Measurements from ENCODE around the gene OR13C2.
"Not testable (repeated sequence)": the region's sequence is repeated elsewhere in the genome, so short reads cannot be mapped to it uniquely, and the experiment has no call there.

Gene OR13C2

GRCh38 chr9:104605527-104605926 is at the start of gene OR13C2:
OR13C2 (minus strand) TSS chr9:104605627; CDS start chr9:104605627, 0 bp downstream.
- not testable (repeated sequence) for DNase-seq

- no peak for DNase-seq
Measured at GRCh38 chr9:104635456-104635855, 30.0 kb upstream of the OR13C2 start.

- DNase-seq = no peak
Measured at GRCh38 chr9:104633976-104634520, 28.6 kb upstream of the OR13C2 start.

DNA sequence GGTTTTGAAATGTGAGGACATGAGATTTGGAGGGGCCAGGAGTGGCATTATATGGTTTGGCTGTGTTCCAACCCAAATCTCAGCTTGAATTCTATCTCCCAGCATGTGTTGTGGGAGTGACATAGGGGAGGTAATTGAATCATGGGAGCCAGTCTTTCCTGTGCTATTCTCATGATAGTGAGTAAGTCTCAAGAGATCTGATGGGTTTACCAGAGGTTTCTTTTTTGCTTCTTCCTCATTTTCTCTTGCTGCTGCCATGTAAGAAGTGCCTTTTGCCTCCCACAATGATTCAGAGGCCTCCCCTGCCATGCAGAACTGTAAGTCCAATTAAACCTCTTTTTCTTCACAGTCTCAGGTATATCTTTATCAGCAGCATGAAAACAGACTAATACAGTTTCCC is 20.5 kb upstream of the OR13C2 start:
- not testable (repeated sequence) for DNase-seq

DNA sequence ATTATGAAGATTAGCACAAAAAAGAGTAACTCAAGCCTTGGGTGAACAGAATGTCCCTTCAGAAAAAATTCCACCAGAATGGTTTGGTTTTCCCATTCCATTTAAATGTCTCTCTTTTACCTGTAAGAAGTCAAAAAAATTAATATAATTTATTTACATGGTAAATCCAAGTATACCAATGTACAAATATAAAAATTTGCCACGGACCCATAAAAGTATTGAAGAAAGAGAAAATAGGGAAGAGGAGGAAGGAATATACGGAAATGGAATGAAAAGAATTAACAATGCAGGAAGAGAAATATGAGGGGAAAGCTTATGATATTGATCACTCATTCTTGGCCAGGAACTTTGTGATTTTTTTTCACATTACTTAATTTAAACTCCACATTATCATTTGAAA is 12.7 kb upstream of the OR13C2 start, which contains the start of gene OR13C9:
TSS of gene OR13C9 (minus strand) at position 101 of the 400 bp plus-strand sequence. CDS start at position 101, 0 bp downstream.
- no peak for DNase-seq

- DNase-seq = no peak
Measured at GRCh38 chr9:104617418-104617817, 12.0 kb upstream of the OR13C2 start.

GRCh38 chr9:104611213-104611612 is 5.8 kb upstream of the OR13C2 start:
- no peak for DNase-seq

GRCh38 chr9:104608336-104608735 is 2.9 kb upstream of the OR13C2 start:
- DNase-seq = peak; percentile 18 to 26

GRCh38 chr9:104606152-104606551 is 725 bp upstream of the OR13C2 start:
- DNase-seq = no peak

- DNase-seq = no peak
Measured at GRCh38 chr9:104604801-104605200, 626 bp downstream of the OR13C2 start.

- not testable (repeated sequence) for DNase-seq
Measured at GRCh38 chr9:104599313-104599712, 6.1 kb downstream of the OR13C2 start, which contains the start of gene OR13C5. OR13C5 (minus strand) TSS chr9:104599413; CDS start chr9:104599413, 0 bp downstream.

DNA sequence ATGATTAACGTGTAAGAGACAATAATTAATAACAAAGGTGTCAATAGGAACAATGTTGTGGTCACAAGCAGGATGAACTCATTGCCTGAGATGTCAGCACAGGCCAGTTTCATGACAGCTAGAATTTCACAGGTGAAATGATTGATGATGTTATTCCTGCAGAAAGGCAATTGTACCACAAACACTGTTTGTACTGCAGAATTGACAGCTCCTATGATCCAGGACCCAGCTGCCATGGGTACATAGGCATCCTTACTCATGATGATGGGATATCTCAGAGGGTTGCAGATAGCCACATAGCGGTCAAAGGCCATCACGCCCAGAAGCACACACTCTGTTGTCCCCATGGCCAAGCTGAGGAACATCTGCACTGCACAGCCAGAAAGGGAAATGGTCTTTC is 6.7 kb downstream of the OR13C2 start:
- DNase-seq = not testable (repeated sequence)

- no peak for DNase-seq
Measured at GRCh38 chr9:104589626-104590025, 15.8 kb downstream of the OR13C2 start.

DNA sequence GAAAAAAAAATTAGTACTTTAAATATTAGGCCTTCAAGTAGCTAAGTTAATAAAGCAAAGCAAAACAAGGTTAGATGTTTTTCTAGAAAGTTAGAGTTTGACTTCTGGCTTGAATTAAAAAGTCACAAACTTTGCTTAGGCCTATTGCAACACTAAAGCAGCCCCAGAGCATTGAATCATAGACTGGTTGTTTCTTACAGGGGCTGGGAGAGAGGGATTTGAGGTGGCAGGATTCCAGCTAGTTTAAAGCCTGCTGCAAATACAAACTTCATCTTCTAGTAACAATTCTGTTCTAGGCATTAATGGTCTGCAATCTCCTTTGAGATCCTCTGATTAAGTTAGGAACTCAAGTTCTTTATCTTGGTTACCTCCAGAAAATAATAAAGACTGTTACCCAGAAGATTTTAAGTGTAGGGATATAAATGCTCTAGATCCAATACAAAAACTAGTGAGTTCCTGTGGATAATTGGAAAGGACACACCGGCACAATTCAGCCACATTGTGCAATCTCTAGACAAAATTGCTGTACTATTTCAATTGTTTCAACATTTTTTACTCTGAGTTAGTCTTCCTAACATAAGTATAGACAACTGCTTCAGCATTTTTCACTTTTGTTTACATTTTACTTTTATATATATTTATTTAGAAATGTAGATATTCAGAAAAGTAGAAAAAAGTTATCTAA is 18.8 kb downstream of the OR13C2 start:
- DNase-seq = no peak

GRCh38 chr9:104580562-104580961 is 24.9 kb downstream of the OR13C2 start:
- DNase-seq = no peak

DNA sequence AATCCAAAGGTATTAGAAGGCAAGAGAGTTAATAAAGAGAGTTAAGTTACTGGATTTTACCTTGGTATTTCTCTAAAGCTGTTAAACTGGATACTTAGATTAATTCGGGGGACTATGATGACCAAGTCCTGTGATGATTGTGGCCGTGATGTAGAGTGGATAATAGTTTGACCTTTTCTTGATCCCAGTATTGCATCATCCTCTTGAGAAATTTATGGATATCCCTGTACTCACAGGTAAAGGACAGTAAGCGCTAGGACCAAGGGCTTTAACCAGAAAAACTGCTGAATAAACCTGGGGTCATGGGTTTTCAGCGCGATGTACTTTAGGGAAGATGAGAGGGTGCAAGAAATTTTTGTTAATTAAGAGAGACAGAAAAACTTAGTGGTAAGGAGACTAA is 28.2 kb downstream of the OR13C2 start:
- no peak for DNase-seq

DNA sequence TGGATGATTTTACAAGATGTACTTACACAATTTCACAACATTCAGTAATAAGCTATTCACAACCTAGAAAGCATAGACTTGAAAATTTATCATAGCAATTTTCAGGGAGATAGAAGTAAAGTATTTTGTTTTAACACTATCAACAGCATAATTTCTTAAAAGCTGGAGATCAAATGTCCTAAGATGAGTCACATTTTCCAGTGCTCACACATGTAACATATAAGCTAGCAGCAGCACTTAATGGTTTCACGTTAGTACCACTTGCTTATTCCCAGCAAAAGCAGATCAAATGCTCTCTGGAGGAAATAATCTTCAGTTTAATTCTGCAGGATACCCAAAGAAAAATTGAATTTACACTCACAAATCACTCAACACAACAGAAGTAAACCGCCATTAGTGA is 30.0 kb downstream of the OR13C2 start:
- DNase-seq = no peak

DNA sequence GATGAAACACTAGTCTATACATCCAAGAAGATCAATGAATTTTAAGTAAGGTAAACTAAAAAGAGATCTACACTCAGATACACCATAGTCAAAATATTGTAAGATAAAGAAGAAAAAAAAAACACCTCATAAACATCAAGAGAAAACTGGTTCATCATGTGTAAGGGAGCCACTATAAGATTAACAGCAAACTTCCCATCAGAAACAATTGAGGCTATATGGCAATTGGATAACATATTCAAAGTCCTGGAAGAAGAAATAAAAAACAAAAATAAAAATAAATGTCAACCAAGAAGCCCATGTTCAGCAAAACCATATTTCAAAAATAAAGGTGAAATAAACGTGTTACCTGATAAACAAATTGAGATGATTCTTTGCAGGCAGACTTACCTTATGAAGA is 32.8 kb downstream of the OR13C2 start:
- DNase-seq = no peak

DNA sequence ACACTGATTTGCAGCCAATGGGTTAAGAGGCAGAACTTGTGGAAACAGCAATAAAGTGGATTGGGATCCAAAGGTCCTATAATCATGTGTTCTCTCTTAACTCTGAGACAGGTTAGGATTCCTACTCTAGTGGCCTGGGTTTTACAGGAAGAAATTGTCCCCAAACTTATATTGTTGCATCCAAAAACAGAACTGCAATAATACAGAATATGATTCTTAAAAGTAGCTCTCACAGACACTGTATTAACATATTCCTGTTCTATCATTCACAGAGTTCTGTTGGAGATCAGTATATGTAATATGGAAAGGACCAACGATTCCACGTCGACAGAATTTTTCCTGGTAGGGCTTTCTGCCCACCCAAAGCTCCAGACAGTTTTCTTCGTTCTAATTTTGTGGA is 36.6 kb downstream of the OR13C2 start, which contains the start of gene OR13C8:
TSS of gene OR13C8 (plus strand) at position 301 of the 400 bp plus-strand sequence. CDS start at position 301, 0 bp downstream.
- DNase-seq = no peak

DNA sequence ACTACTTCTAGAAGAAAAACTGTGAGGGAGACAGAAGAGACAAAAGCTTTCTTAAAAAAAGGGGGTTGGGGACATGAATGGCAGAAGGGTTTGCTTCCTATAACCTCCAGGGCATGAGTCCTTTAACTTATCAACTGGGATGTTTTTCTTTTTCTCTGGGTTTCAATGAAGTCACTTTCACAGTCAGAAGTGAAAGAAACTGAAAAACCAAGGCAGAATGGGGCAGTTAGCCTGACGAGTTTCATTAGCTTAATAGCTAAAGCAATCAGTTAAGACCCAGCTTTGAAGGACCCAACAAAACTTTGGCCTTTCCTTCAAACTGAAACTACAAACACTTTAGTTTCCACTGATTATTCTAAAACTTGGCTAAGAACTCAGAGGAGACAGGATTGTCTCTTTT is 41.1 kb downstream of the OR13C2 start:
- no peak for DNase-seq

- DNase-seq = no peak
Measured at GRCh38 chr9:104556830-104557634, 48.4 kb downstream of the OR13C2 start.

GRCh38 chr9:104555521-104555920 is 49.9 kb downstream of the OR13C2 start:
- no peak for DNase-seq
